GM12872 (cell line): Measurements from ENCODE around the gene HESX1.
A peak's percentile ranks its signal among the peaks of the same experiment; 100 is the strongest.

Experiments used
- CTCF ChIP-seq: IDR thresholded peaks from 3 replicates; pipeline ENCODE4 v1.5.1; 2011; ENCODE audit warnings: low read depth, mild to moderate bottlenecking, low read length, moderate library complexity; ENCODE audit not compliant: insufficient read depth

Gene HESX1

DNA sequence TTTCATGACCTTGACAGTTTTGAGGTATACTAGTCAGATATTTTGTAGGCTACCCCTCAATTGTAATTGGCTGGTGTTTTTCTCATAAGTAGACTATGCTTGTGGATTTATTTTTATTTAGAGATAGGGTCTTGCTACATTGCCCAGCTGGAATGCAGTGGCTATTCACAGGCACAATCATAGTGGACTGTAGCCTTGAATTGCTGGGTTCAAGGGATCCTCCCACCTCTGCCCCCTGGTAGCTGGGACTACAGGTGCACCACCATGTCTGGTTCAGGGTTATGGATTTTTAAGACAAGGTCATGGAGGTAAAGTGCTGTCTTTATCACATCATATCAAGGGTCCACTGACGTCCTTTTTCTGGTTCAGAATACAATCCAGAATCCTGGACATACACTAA is 23.7 kb downstream of the HESX1 start:
- no peak for TF ChIP-seq CTCF

DNA sequence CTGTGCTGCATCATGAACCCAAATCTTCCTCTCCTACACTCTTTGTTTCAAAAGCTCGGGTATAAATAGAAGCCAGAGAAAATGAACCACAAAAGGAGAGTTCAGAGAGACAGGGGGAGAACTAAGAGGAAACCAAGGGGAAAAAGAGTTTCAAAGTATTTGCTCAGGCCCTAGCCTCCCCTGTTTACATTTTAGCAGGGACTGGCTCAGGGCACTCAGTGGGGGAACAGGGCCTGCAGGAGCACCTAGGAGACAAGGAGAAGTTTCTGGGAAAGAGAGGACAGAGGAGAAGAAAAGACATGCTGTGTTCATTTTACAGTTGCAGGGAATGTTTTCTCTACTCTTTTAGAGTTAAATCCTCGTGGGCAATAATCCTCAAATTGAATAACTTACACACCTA is 26.1 kb downstream of the HESX1 start:
- no peak for TF ChIP-seq CTCF

DNA sequence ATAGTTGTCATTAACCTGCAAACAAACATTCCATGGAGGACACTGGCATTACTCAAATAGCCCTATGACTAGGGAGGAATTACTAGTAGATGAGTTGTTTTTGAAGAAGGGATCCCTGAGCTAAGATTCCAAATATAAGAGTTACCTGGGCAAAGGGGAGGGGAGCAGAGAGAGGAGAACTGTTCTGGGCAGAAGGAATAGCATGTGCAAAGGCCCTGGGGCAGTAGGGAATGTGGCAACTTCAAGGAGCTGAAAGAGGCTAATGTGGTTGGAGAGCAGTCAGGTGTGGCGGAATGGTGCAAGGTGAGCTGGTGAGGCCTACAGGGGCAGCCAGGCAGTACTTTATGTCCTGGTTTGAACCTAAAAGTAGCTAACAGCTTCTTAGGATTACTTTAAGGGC is 28.8 kb downstream of the HESX1 start:
- TF ChIP-seq CTCF, result no peak

GRCh38 chr3:57169872-57170623 is 29.7 kb downstream of the HESX1 start:
- peak; percentile 82 for TF ChIP-seq CTCF

- TF ChIP-seq CTCF, result no peak
Measured at GRCh38 chr3:57169108-57169507, 30.7 kb downstream of the HESX1 start.

GRCh38 chr3:57168151-57168550 is 31.6 kb downstream of the HESX1 start:
- no peak for TF ChIP-seq CTCF

DNA sequence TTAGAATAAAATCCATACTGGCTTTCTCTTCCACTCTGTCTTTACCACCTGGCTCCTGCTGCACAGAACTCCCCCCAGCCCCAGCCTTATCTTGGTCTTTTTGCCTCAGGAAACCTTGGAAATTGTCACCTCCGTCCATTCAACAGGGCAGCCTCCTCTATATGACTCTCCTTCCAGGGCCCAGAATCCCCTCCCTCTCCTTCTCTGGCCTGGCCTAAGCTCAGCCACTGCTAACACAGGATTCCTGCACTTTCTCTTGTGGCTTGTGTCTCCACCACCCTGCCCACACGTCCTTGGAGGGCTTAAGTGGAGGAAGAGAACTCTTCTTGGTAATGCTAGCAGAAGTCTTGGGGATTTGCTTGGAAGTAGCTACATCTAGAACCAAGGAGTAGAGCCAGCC is 33.1 kb downstream of the HESX1 start:
- no peak for TF ChIP-seq CTCF
